IMR-90 (cell line): Measurements from ENCODE around the gene RFT1. TPM values are rescaled to one million over a fixed set of nuclear protein-coding genes. Genes with fewer than 3 reads are reported as not detected.
A peak's percentile ranks its signal among the peaks of the same experiment; 100 is the strongest.

Experiments used
- ATAC-seq: fragments of 200-7000 bp; cut with Tn5 transposase; 2 replicates; pipeline ENCODE4 v1.9.1; 2020; ENCODE audit warnings: low read depth, mild to moderate bottlenecking, moderate library complexity
- BruUV-seq: library from RNA; stranded (reverse); fragments of 400-500 nt; replicated peaks from 2 replicates; lab custom pipeline; 2021; lab: Mats Ljungman, UMichigan
- CTCF ChIA-PET: fragments of 300-600 bp; formaldehyde crosslinking; extraction: SDS; loops from one replicate; lab custom pipeline; 2021; ENCODE audit warnings: antibody characterized with exemption; lab: Yijun Ruan, JAX
- POLR2A ChIA-PET: fragments of 300-600 bp; sonication (Branson Sonifier 250); formaldehyde crosslinking; loops from one replicate; lab custom pipeline; 2022; ENCODE audit warnings: antibody characterized with exemption; ENCODE audit not compliant: unreplicated experiment; lab: Charles Lee
- DNase-seq: peaks from one replicate; pipeline ENCODE4 v3.0.0; 2013
- H2AFZ ChIP-seq: replicated peaks from 2 replicates; pipeline ENCODE3; 2013; ENCODE audit warnings: low read length, mild to moderate bottlenecking; ENCODE audit not compliant: poor library complexity
- H2AK5ac ChIP-seq: 2 replicates; pipeline ENCODE4 v1.6.1; 2013; ENCODE audit warnings: low read depth, low read length, inconsistent platforms
- H2AK9ac ChIP-seq: replicated peaks from 2 replicates; pipeline ENCODE3; 2013; ENCODE audit warnings: mild to moderate bottlenecking, low read depth, low read length, moderate library complexity; ENCODE audit not compliant: poor library complexity
- H2BK120ac ChIP-seq: 2 replicates; pipeline ENCODE4 v1.6.1; 2013; ENCODE audit warnings: low read depth, low read length, inconsistent platforms
- H2BK15ac ChIP-seq: 3 replicates; pipeline ENCODE4 v1.6.1; 2013; ENCODE audit warnings: low read depth, low read length, inconsistent platforms
- H2BK20ac ChIP-seq: 2 replicates; pipeline ENCODE4 v1.6.1; 2013; ENCODE audit warnings: low read depth, mild to moderate bottlenecking, inconsistent platforms, low read length, moderate library complexity
- H2BK5ac ChIP-seq: 2 replicates; pipeline ENCODE4 v1.6.1; 2013; ENCODE audit warnings: mild to moderate bottlenecking, low read depth, low read length, inconsistent platforms; ENCODE audit not compliant: poor library complexity, severe bottlenecking
- H3K14ac ChIP-seq: replicated peaks from 2 replicates; pipeline ENCODE4 v1.6.1; 2013; ENCODE audit warnings: low read depth, low read length, inconsistent platforms
- H3K18ac ChIP-seq: 2 replicates; pipeline ENCODE4 v1.6.1; 2013; ENCODE audit warnings: low read depth, low read length, control low read depth
- H3K23ac ChIP-seq: 2 replicates; pipeline ENCODE4 v1.6.1; 2013; ENCODE audit warnings: low read depth, low read length, inconsistent platforms
- H3K27ac ChIP-seq: 2 replicates; pipeline ENCODE4 v1.5.1; 2013; ENCODE audit warnings: mild to moderate bottlenecking, control low read depth, low read length; ENCODE audit not compliant: insufficient read depth
- H3K27me3 ChIP-seq: 2 replicates; pipeline ENCODE4 v1.6.1; 2013; ENCODE audit warnings: low read length; ENCODE audit not compliant: control insufficient read depth, insufficient read depth
- H3K36me3 ChIP-seq: 2 replicates; pipeline ENCODE4 v1.6.1; 2013; ENCODE audit warnings: low read length, mixed read lengths; ENCODE audit not compliant: control insufficient read depth, insufficient read depth
- H3K4ac ChIP-seq: 2 replicates; pipeline ENCODE4 v1.6.1; 2013; ENCODE audit warnings: low read depth, low read length, inconsistent platforms
- H3K4me1 ChIP-seq: 2 replicates; pipeline ENCODE4 v1.6.1; 2013; ENCODE audit warnings: low read length, mixed read lengths; ENCODE audit not compliant: control insufficient read depth, insufficient read depth
- H3K4me2 ChIP-seq: 2 replicates; pipeline ENCODE4 v1.6.1; 2013; ENCODE audit warnings: low read depth, mild to moderate bottlenecking, control low read depth, low read length, moderate library complexity
- H3K4me3 ChIP-seq: 2 replicates; pipeline ENCODE4 v1.5.1; 2013; ENCODE audit warnings: low read depth, mild to moderate bottlenecking, control low read depth, low read length, moderate library complexity; ENCODE audit not compliant: insufficient read depth
- H3K56ac ChIP-seq: 2 replicates; pipeline ENCODE4 v1.6.1; 2013; ENCODE audit warnings: low read length, inconsistent platforms; ENCODE audit not compliant: insufficient read depth; ENCODE audit errors: extremely low read depth
- H3K79me1 ChIP-seq, 2 experiments: 2 replicates each; pipeline ENCODE4 v1.6.1; 2013; ENCODE audit warnings: low read length in 2 of 2, inconsistent platforms in 1 of 2, low read depth in 1 of 2
- H3K9ac ChIP-seq: 2 replicates; pipeline ENCODE4 v1.6.1; 2013; ENCODE audit warnings: low read depth, low read length, control low read depth
- H3K9me1 ChIP-seq: 2 replicates; pipeline ENCODE4 v1.6.1; 2013; ENCODE audit warnings: low read length, inconsistent platforms; ENCODE audit not compliant: insufficient read depth
- H3K9me3 ChIP-seq: 2 replicates; pipeline ENCODE4 v1.6.1; 2013; ENCODE audit warnings: low read length; ENCODE audit not compliant: control insufficient read depth, insufficient read depth
- H4K20me1 ChIP-seq: 2 replicates; pipeline ENCODE4 v1.6.1; 2013; ENCODE audit warnings: low read length, inconsistent platforms; ENCODE audit not compliant: insufficient read depth
- H4K5ac ChIP-seq: 2 replicates; pipeline ENCODE4 v1.6.1; 2013; ENCODE audit warnings: mild to moderate bottlenecking, low read depth, low read length, control low read depth
- H4K8ac ChIP-seq, 2 experiments: 2 replicates each; pipeline ENCODE4 v1.6.1; 2013; ENCODE audit warnings: low read depth in 2 of 2, low read length in 2 of 2, control low read depth in 1 of 2, inconsistent platforms in 1 of 2
- H4K91ac ChIP-seq: 2 replicates; pipeline ENCODE4 v1.6.1; 2013; ENCODE audit warnings: low read depth, low read length, inconsistent platforms; ENCODE audit not compliant: insufficient read depth
- BHLHE40 ChIP-seq: fragments of 150-350 bp; IDR thresholded peaks from 2 replicates; pipeline ENCODE4 v1.6.1; 2016; ENCODE audit warnings: mild to moderate bottlenecking, low read depth, low read length
- CEBPB ChIP-seq: IDR thresholded peaks from 2 replicates; pipeline ENCODE4 v1.6.1; 2012; ENCODE audit warnings: low read depth, low read length, improper control_type of control experiment
- CHD1 ChIP-seq: IDR thresholded peaks from 2 replicates; pipeline ENCODE4 v1.6.1; 2012; ENCODE audit warnings: low read depth, low read length, improper control_type of control experiment
- ELK1 ChIP-seq: fragments of 150-350 bp; IDR thresholded peaks from 2 replicates; pipeline ENCODE4 v1.6.1; 2016; ENCODE audit warnings: low read depth, mild to moderate bottlenecking, low read length, moderate library complexity, borderline replicate concordance
- FOS ChIP-seq: fragments of 150-350 bp; IDR thresholded peaks from 2 replicates; pipeline ENCODE4 v1.6.1; 2016; ENCODE audit warnings: low read depth, low read length
- MAFK ChIP-seq: IDR thresholded peaks from 2 replicates; pipeline ENCODE4 v1.6.1; 2012; ENCODE audit warnings: low read depth, low read length, improper control_type of control experiment
- MAZ ChIP-seq: IDR thresholded peaks from 2 replicates; pipeline ENCODE4 v1.6.1; 2012; ENCODE audit warnings: low read depth, mild to moderate bottlenecking, low read length, improper control_type of control experiment, moderate library complexity, borderline replicate concordance
- MXI1 ChIP-seq: IDR thresholded peaks from 2 replicates; pipeline ENCODE4 v1.6.1; 2012; ENCODE audit warnings: low read depth, mild to moderate bottlenecking, low read length, moderate library complexity, borderline replicate concordance
- NFE2L2 ChIP-seq: fragments of 150-350 bp; IDR thresholded peaks from 2 replicates; pipeline ENCODE4 v1.6.1; 2016; ENCODE audit warnings: low read depth, mild to moderate bottlenecking, low read length
- POLR2A ChIP-seq: IDR thresholded peaks from 2 replicates; pipeline ENCODE4 v1.6.1; 2012; ENCODE audit warnings: mild to moderate bottlenecking, low read depth, low read length
- RAD21 ChIP-seq: IDR thresholded peaks from 2 replicates; pipeline ENCODE4 v1.6.1; 2012; ENCODE audit warnings: low read length, improper control_type of control experiment
- RCOR1 ChIP-seq: IDR thresholded peaks from 2 replicates; pipeline ENCODE4 v1.6.1; 2012; ENCODE audit warnings: mild to moderate bottlenecking, low read length, improper control_type of control experiment; ENCODE audit not compliant: insufficient replicate concordance
- RFX5 ChIP-seq: IDR thresholded peaks from 2 replicates; pipeline ENCODE4 v1.8.0; 2012; ENCODE audit warnings: low read depth, mild to moderate bottlenecking, low read length, moderate library complexity
- SMC3 ChIP-seq: fragments of 150-350 bp; IDR thresholded peaks from 2 replicates; pipeline ENCODE4 v1.6.1; 2016; ENCODE audit warnings: low read depth, mild to moderate bottlenecking, antibody characterized with exemption, low read length, moderate library complexity
- WGBS, 2 experiments: methylation state at CpG; one replicate each; pipeline versions ENCODE4 v1.1.5 to v1.1.7; 2013; ENCODE audit warnings: missing lambda C conversion rate in 2 of 2; ENCODE audit not compliant: insufficient read length in 1 of 2; ENCODE audit errors: extremely low coverage in 2 of 2; 5-methylcytosine and 5-hydroxymethylcytosine counted together
- dilution Hi-C: fragments of 300-500 bp; cut with HindIII; formaldehyde crosslinking; loops from one replicate; pipeline ENCODE4 v1.14.3; 2018; ENCODE audit warnings: low sequenced_read_pairs; ENCODE audit not compliant: unreplicated experiment
- in situ Hi-C: fragments of 300-500 bp; cut with MboI; formaldehyde crosslinking; loops from 3 replicates; pipeline ENCODE4 v1.14.3; 2019; ENCODE audit warnings: low sequenced_read_pairs, inconsistent platforms, mixed read lengths
- intact Hi-C: fragments of 100-400 bp; cut with micrococcal nuclease; formaldehyde crosslinking; loops from 2 replicates; pipeline ENCODE4 v1.10.0; 2022
- polyA plus RNA-seq, 3 experiments: library from polyadenylated mRNA; depleted of rRNA; stranded (reverse); fragments of >200 nt; gene quantifications; 2 replicates each; pipeline ENCODE4 v1.2.3, GENCODE V29; 2012; ENCODE audit warnings: low replicate concordance in 1 of 3
- total RNA-seq: library from RNA; depleted of rRNA; stranded (reverse); fragments of >200 nt; gene quantifications from 2 replicates; pipeline ENCODE4 v1.2.3, GENCODE V29; 2012
- TF ChIP-seq, protein P1 (sequence below): conservative IDR thresholded peaks from 2 replicates; pipeline ENCODE4 v1.5.1; 2012; ENCODE audit warnings: mild to moderate bottlenecking, low read depth, low read length, improper control_type of control experiment

RFT1 gene
- total and polyA plus RNA-seq, 2 of the 4 experiments (the other 2 are of a cell fraction): 14.5 to 23.5 TPM

- Histone ChIP-seq H4K5ac (no peak overlapping the region), H2AFZ (peak overlapping the region; percentile 95), H3K9me3 (no peaks in the 10 kb centered on the region), H3K56ac (no peak overlapping the region), H3K4me2 (peak overlapping the region; percentile 88), H2BK120ac (no peak overlapping the region), H3K18ac (no peak overlapping the region), H2BK15ac (no peak overlapping the region), H3K4ac (no peak overlapping the region), H3K14ac (0 out of 2 replicates have a peak overlapping the region, but pooled peaks have one; percentile 22), H3K4me3 (peak overlapping the region; percentile 93; the same call in 1 of the 2 replicates), H4K8ac (no peak overlapping the region; a peak in 1 of 4 replicates), H3K79me1 (peaks cover 10% of the 10 kb centered on the region in 2 experiments; a peak in 2 of 4 replicates), H4K91ac (no peak overlapping the region), H3K27me3 (peaks cover 15% of the 10 kb centered on the region), H2AK5ac (no peak overlapping the region), H3K9ac (peak overlapping the region; percentile 83), H3K27ac (no peak overlapping the region), H3K4me1 (no peaks in the 10 kb centered on the region), H4K20me1 (no peaks in the 10 kb centered on the region), H2BK20ac (no peak overlapping the region), H2AK9ac (no peak overlapping the region), H3K36me3 (no peaks in the 10 kb centered on the region), H3K23ac (peak overlapping the region; percentile 53; the same call in 1 of the 2 replicates), H2BK5ac (no peak overlapping the region), H3K9me1 (no peaks in the 10 kb centered on the region)
- in situ Hi-C loops: no loop called here
- TF ChIP-seq NFE2L2 (no peak), CHD1 (no peak), BHLHE40 (no peak), POLR2A (no peak), RFX5 (no peak), FOS (no peak), MXI1 (no peak), ELK1 (no peak), MAFK (no peak), SMC3 (no peak), MAZ (no peak), CEBPB (no peak), RCOR1 (no peak), RAD21 (no peak)
- TF ChIP-seq, protein P1, sequence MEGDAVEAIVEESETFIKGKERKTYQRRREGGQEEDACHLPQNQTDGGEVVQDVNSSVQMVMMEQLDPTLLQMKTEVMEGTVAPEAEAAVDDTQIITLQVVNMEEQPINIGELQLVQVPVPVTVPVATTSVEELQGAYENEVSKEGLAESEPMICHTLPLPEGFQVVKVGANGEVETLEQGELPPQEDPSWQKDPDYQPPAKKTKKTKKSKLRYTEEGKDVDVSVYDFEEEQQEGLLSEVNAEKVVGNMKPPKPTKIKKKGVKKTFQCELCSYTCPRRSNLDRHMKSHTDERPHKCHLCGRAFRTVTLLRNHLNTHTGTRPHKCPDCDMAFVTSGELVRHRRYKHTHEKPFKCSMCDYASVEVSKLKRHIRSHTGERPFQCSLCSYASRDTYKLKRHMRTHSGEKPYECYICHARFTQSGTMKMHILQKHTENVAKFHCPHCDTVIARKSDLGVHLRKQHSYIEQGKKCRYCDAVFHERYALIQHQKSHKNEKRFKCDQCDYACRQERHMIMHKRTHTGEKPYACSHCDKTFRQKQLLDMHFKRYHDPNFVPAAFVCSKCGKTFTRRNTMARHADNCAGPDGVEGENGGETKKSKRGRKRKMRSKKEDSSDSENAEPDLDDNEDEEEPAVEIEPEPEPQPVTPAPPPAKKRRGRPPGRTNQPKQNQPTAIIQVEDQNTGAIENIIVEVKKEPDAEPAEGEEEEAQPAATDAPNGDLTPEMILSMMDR: no peak
- dilution Hi-C loops: no loop called here
- 63% methylated on average over 3 of the region's 11 CpGs; no CpG with 5 or more reads in 1 of the 2 experiments for WGBS, 2 experiments
- ATAC-seq (no peak), DNase-seq (no peak)
- intact Hi-C loops: no loop called here
- BruUV-seq: no TSS peak
- CTCF ChIA-PET: interaction anchor here (1.2 kb wide), 1 partner anchor 8 kb away, joined by 4 read pairs; no protein-coding TSS in a partner anchor
- POLR2A ChIA-PET: no interaction called here
Measured at GRCh38 chr3:53044371-53044710, 85.9 kb downstream of the RFT1 start.
